HepG2 (cell line): Measurements from ENCODE around the gene DPP3. TPM values are rescaled to one million over a fixed set of nuclear protein-coding genes. Genes with fewer than 3 reads are reported as not detected.
A peak's percentile ranks its signal among the peaks of the same experiment; 100 is the strongest.

Source experiments
- ATAD3A ChIP-seq: sonication (generic); formaldehyde crosslinking; IDR thresholded peaks from 2 replicates; pipeline ENCODE4 v1.4.0; 2020; ENCODE audit warnings: missing genetic modification reagents
- BORCS8-MEF2B ChIP-seq: sonication (generic); formaldehyde crosslinking; IDR thresholded peaks from 2 replicates; pipeline ENCODE4 v1.8.0; 2022; ENCODE audit warnings: mild to moderate bottlenecking, missing genetic modification reagents
- CBX5 ChIP-seq: sonication (generic); formaldehyde crosslinking; IDR thresholded peaks from 2 replicates; pipeline ENCODE4 v1.4.0; 2020; ENCODE audit warnings: missing genetic modification reagents, borderline replicate concordance
- FOXJ3 ChIP-seq: sonication (generic); formaldehyde crosslinking; IDR thresholded peaks from 2 replicates; pipeline ENCODE4 v1.4.0; 2020; ENCODE audit warnings: missing genetic modification reagents, mild to moderate bottlenecking, borderline replicate concordance
- FOXK1 ChIP-seq: sonication (generic); formaldehyde crosslinking; IDR thresholded peaks from 2 replicates; pipeline ENCODE4 v1.4.0; 2020; ENCODE audit warnings: low read depth, missing genetic modification reagents, borderline replicate concordance
- HDAC2 ChIP-seq: sonication (generic); formaldehyde crosslinking; IDR thresholded peaks from 2 replicates; pipeline ENCODE4 v1.4.0; 2020; ENCODE audit warnings: missing genetic modification reagents
- KLF11 ChIP-seq: IDR thresholded peaks from 2 replicates; pipeline ENCODE4 v1.6.1; 2016; ENCODE audit warnings: missing compliant biosample characterization
- KLF15 ChIP-seq: sonication (generic); formaldehyde crosslinking; IDR thresholded peaks from 2 replicates; pipeline ENCODE4 v1.8.1; 2023; ENCODE audit warnings: borderline replicate concordance, mild to moderate bottlenecking, inconsistent platforms, missing genetic modification reagents, mixed read lengths
- KLF16 ChIP-seq, 2 experiments: sonication (generic) in 1 of 2; formaldehyde crosslinking in 1 of 2; IDR thresholded peaks; 2 replicates each; pipeline versions ENCODE4 v1.6.1 to v1.8.0; 2016 to 2023; ENCODE audit warnings: missing genetic modification reagents in 2 of 2, missing compliant biosample characterization in 1 of 2
- MBD4 ChIP-seq: IDR thresholded peaks from 2 replicates; pipeline ENCODE4 v1.6.1; 2012; ENCODE audit warnings: low read length, inconsistent platforms, borderline replicate concordance
- MIER2 ChIP-seq: IDR thresholded peaks from 2 replicates; pipeline ENCODE4 v1.6.1; 2016; ENCODE audit warnings: missing biosample characterization, missing genetic modification reagents
- NCOA2 ChIP-seq: sonication (generic); formaldehyde crosslinking; IDR thresholded peaks from 2 replicates; pipeline ENCODE4 v1.8.0; 2022; ENCODE audit warnings: inconsistent platforms
- RNF2 ChIP-seq: fragments of 450-650 bp; conservative IDR thresholded peaks from 2 replicates; pipeline ENCODE4 v1.6.1; 2016; ENCODE audit warnings: low read depth
- SALL1 ChIP-seq: sonication (generic); formaldehyde crosslinking; IDR thresholded peaks from 2 replicates; pipeline ENCODE4 v1.8.0; 2022; ENCODE audit warnings: mild to moderate bottlenecking, missing genetic modification reagents
- ZC3H4 ChIP-seq: sonication (generic); formaldehyde crosslinking; IDR thresholded peaks from 2 replicates; pipeline ENCODE4 v1.4.0; 2020; ENCODE audit warnings: missing genetic modification reagents, borderline replicate concordance
- ZFP36 ChIP-seq: fragments of 150-350 bp; IDR thresholded peaks from 2 replicates; pipeline ENCODE4 v1.6.1; 2018; ENCODE audit warnings: borderline replicate concordance, low read length, low read depth; ENCODE audit not compliant: partially characterized antibody
- ZIK1 ChIP-seq: sonication (generic); formaldehyde crosslinking; IDR thresholded peaks from 2 replicates; pipeline ENCODE4 v1.5.0; 2020; ENCODE audit warnings: mild to moderate bottlenecking, low read depth, missing genetic modification reagents, borderline replicate concordance
- ZNF205 ChIP-seq: IDR thresholded peaks from 2 replicates; pipeline ENCODE4 v1.6.1; 2018; ENCODE audit warnings: missing biosample characterization, missing genetic modification reagents
- ZNF432 ChIP-seq: sonication (generic); formaldehyde crosslinking; IDR thresholded peaks from 2 replicates; pipeline ENCODE4 v1.5.0; 2020; ENCODE audit warnings: missing genetic modification reagents, mild to moderate bottlenecking, borderline replicate concordance
- ZNF484 ChIP-seq: sonication (generic); formaldehyde crosslinking; IDR thresholded peaks from 2 replicates; pipeline ENCODE4 v1.5.1; 2020; ENCODE audit warnings: mild to moderate bottlenecking, low read depth, missing genetic modification reagents, borderline replicate concordance
- polyA plus RNA-seq, 8 experiments: library from polyadenylated mRNA; depleted of rRNA in 3 of 8; stranded (reverse) in 7 of 8; unstranded in 1 of 8; fragments of >200 nt; fragmentation: Illumina TruSeq in 4 of 8; extraction: Trizol in 4 of 8; gene quantifications; 2 replicates each; pipeline versions ENCODE4 v1.2.1 to v1.2.3, GENCODE V29; 2011 to 2016; ENCODE audit warnings: low read depth in 4 of 8, missing spikeins in 1 of 8, mixed read lengths in 1 of 8; ENCODE audit not compliant: insufficient read depth in 1 of 8
- total RNA-seq, 5 experiments: library from RNA; depleted of rRNA; stranded (reverse); fragments of >200 nt; fragmentation: Illumina TruSeq; extraction: Trizol; gene quantifications; 2 replicates each; pipeline ENCODE4 v1.2.3, GENCODE V29; 2016; ENCODE audit warnings: low read depth in 1 of 5
- TF ChIP-seq, protein P1 (sequence below): sonication (generic); formaldehyde crosslinking; conservative IDR thresholded peaks from 2 replicates; pipeline ENCODE4 v1.4.0; 2020; ENCODE audit warnings: missing genetic modification reagents
- TF ChIP-seq, protein P2 (sequence below): sonication (generic); formaldehyde crosslinking; IDR thresholded peaks from 2 replicates; pipeline ENCODE4 v1.4.0; 2020; ENCODE audit warnings: missing genetic modification reagents, mild to moderate bottlenecking, borderline replicate concordance
- TF ChIP-seq, protein P3 (sequence below): sonication (generic); formaldehyde crosslinking; conservative IDR thresholded peaks from 2 replicates; pipeline ENCODE4 v1.5.0; 2020; ENCODE audit warnings: missing genetic modification reagents

DPP3 gene
- total and polyA plus RNA-seq, 2 of the 13 experiments (the other 11 are each of a cell fraction or from before 2014, with no cell fraction given), result 38.4 to 59.8 TPM

DNA sequence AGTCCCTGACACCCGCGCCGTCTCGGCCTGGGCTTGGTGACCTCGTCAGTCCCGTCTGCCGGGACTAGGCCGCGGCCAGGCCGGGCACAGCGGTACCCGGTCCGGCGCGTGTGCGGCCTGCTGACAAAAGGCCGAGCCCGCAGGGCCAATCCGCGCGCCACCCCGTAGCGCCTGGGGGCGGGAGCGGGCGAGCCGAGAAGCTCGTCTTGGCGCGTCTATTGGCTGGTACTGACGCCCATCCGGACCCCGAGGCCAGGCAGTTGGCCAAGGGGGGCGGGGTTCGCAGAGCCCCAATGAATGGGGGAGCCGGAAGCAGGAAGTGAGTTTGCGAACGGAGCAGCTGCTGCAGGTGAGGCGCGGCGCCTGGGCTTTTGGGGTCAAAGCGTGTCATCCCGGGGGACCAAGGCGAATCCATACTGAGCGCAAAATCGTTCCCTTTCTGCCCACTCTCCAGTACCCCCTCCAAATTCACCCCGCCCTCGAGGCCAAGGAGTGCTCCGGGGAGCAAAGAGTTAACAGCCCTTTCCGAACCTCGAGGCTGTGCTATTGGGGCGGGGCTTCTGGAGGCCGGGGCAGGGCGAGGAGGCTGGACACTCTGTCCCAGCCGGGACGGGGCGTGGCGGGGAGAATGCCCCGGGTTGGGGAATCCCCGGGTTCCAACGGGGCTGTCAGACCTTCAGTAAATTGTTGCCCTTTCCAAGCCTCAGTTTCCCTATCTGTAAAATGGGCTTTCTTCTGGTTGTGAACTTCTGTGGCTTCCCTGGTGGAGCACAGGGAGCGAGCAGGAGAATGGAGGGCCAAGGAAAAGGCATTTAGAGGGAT is at the start of gene DPP3 (continued):
- no peak; the same call in 1 of the 2 replicates for TF ChIP-seq ZIK1 (CRISPR knock-in tag)
- TF ChIP-seq FOXK1 (CRISPR knock-in tag), result peak; percentile 30; the same call in 1 of the 2 replicates
- TF ChIP-seq KLF15, result peak; percentile 18; the same call in 1 of the 2 replicates
- TF ChIP-seq HDAC2, result peak; percentile 38
- TF ChIP-seq, protein P1, sequence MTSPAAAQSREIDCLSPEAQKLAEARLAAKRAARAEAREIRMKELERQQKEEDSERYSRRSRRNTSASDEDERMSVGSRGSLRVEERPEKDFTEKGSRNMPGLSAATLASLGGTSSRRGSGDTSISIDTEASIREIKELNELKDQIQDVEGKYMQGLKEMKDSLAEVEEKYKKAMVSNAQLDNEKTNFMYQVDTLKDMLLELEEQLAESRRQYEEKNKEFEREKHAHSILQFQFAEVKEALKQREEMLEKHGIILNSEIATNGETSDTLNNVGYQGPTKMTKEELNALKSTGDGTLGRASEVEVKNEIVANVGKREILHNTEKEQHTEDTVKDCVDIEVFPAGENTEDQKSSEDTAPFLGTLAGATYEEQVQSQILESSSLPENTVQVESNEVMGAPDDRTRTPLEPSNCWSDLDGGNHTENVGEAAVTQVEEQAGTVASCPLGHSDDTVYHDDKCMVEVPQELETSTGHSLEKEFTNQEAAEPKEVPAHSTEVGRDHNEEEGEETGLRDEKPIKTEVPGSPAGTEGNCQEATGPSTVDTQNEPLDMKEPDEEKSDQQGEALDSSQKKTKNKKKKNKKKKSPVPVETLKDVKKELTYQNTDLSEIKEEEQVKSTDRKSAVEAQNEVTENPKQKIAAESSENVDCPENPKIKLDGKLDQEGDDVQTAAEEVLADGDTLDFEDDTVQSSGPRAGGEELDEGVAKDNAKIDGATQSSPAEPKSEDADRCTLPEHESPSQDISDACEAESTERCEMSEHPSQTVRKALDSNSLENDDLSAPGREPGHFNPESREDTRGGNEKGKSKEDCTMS (CRISPR knock-in tag), result no peak
- peak; percentile 65 for TF ChIP-seq ZNF205 (CRISPR knock-in tag)
- peak; percentile 95 for TF ChIP-seq RNF2
- 0 out of 2 replicates have a peak, but pooled peaks have one; percentile 29 for TF ChIP-seq MIER2 (CRISPR knock-in tag)
- no peak for TF ChIP-seq FOXJ3 (CRISPR knock-in tag)
- TF ChIP-seq KLF11 (CRISPR knock-in tag), result no peak
- 0 out of 2 replicates have a peak, but pooled peaks have one; percentile 29 for TF ChIP-seq CBX5 (CRISPR knock-in tag)
- TF ChIP-seq ZNF484 (CRISPR knock-in tag), result no peak
- no peak for TF ChIP-seq ZFP36
- 0 out of 2 replicates have a peak, but pooled peaks have one; percentile 65 for TF ChIP-seq ZNF432 (CRISPR knock-in tag)
- TF ChIP-seq NCOA2 (CRISPR knock-in tag), result no peak; the same call in 1 of the 2 replicates
- TF ChIP-seq, protein P2, sequence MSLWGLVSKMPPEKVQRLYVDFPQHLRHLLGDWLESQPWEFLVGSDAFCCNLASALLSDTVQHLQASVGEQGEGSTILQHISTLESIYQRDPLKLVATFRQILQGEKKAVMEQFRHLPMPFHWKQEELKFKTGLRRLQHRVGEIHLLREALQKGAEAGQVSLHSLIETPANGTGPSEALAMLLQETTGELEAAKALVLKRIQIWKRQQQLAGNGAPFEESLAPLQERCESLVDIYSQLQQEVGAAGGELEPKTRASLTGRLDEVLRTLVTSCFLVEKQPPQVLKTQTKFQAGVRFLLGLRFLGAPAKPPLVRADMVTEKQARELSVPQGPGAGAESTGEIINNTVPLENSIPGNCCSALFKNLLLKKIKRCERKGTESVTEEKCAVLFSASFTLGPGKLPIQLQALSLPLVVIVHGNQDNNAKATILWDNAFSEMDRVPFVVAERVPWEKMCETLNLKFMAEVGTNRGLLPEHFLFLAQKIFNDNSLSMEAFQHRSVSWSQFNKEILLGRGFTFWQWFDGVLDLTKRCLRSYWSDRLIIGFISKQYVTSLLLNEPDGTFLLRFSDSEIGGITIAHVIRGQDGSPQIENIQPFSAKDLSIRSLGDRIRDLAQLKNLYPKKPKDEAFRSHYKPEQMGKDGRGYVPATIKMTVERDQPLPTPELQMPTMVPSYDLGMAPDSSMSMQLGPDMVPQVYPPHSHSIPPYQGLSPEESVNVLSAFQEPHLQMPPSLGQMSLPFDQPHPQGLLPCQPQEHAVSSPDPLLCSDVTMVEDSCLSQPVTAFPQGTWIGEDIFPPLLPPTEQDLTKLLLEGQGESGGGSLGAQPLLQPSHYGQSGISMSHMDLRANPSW (CRISPR knock-in tag), result no peak
- TF ChIP-seq ZC3H4 (CRISPR knock-in tag), result peak; percentile 7; the same call in 1 of the 2 replicates
- peak; percentile 71 for TF ChIP-seq SALL1 (CRISPR knock-in tag)
- TF ChIP-seq ATAD3A, result no peak
- TF ChIP-seq MBD4, result no peak
- TF ChIP-seq, protein P3, sequence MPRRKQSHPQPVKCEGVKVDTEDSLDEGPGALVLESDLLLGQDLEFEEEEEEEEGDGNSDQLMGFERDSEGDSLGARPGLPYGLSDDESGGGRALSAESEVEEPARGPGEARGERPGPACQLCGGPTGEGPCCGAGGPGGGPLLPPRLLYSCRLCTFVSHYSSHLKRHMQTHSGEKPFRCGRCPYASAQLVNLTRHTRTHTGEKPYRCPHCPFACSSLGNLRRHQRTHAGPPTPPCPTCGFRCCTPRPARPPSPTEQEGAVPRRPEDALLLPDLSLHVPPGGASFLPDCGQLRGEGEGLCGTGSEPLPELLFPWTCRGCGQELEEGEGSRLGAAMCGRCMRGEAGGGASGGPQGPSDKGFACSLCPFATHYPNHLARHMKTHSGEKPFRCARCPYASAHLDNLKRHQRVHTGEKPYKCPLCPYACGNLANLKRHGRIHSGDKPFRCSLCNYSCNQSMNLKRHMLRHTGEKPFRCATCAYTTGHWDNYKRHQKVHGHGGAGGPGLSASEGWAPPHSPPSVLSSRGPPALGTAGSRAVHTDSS (CRISPR knock-in tag), result no peak
- TF ChIP-seq KLF16 (CRISPR knock-in tag; IDR thresholded peaks at IDR 0.05), result peak in 1 of 2 experiments; percentile 92; a peak in 2 of 4 replicates
- TF ChIP-seq BORCS8-MEF2B (CRISPR knock-in tag), result peak; percentile 94
